ENCODE measurements around the gene FREY1.

The FREY1 gene

DNA sequence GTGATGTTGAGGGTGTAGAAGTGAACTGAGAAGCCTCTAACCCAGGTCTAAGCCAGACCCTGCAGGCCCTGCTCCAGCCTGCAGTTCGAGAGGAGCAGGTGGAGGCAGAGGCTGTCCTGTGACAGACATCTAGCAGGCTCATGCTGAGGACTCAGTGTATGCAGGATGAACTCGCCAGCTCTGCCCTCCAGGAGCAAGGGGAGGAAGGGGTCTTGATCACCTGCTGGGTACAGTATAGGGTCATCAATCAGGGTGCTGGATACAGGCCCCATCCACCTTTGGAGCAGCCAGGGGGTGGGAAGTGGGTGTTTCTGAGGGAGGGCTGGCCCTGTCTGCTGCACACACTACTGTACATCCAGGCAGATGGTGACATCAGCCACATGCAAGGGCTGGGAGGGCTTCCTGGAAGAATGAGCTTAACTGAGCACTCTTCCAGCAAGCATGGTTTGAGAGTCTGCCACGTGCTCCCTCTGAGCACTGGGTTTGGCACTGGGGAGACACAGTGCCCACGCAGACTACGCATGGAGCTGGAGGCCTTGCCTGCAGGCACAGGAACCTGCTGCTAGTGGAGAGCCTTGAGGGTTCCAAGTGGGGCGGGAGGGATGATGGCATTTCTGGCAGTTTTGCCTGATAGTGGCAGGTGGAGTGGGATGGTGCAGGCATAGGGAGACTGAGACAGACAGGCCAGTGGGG, 12.4 kb downstream of the FREY1 start:
- no peak for DNase-seq (ENCODE audit: low spot score)

DNA sequence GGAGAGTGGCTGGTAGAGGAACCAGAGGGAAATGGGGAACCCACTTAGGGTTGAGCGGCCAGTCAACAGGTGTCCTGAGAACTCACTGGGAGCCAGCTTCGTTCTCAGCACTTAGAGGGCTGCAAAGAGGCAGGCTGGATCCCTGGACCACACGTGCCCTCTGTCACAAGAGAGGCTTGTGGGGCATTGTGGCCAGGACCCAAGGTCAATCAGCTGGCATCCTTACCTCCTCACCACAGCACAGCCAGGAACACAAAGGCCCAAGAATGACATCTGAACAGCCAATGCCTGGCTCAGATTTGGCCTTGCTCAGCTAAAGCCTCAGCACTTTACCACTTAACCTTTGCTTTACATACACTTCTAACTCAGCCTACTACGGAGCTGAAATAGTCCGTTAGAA, 14.2 kb downstream of the FREY1 start:
- DNase-seq (ENCODE audit: low spot score): no peak

GRCh38 chr11:45890886-45891550, 16.1 kb downstream of the FREY1 start:
- DNase-seq (ENCODE audit: low spot score): no peak

GRCh38 chr11:45889966-45890365, 17.1 kb downstream of the FREY1 start:
- DNase-seq (ENCODE audit: low spot score): no peak

DNA sequence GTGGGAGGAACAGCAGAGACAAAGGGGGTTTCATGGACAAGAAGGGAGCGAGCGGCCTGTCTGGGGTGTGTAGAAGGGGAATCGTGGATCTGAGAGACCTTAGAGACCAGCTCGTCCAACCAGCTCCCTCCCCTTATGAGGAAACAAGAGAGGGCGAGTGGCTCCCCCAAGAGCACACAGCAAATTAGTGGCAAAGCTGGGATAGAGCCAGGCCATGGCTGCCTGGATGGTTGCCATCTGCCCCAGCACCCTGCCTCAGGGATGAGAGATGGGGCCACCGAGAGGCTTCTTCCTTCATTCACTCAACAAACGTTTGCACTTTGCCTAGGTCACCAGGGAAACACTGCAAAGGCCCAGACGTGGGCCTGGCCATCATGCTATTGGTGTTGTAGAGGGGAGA, 17.5 kb downstream of the FREY1 start:
- no peak for DNase-seq (ENCODE audit: low spot score)

DNA sequence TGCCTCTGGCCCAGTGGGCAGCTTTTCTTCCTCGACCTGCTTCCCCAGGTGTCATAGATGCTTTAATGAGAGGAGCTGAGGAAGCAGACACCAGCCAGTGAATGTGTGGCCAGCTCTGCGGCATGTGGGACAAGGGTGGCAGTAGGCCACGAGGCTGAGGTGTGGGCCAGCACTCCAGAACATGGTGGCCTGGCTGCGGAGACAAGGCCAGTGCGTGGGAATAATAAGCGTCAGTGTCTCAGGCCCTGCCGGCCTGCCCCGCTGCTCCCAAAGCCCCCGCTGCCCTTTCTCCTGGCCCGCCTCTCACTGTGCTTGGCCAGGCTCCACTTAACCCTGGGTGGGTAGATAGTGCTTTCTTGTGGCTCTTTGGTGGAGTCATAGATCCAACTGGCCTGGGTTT, 19.5 kb downstream of the FREY1 start:
- no peak for DNase-seq (ENCODE audit: low spot score)

GRCh38 chr11:45886816-45887520, 20.1 kb downstream of the FREY1 start:
- no peak for DNase-seq (ENCODE audit: low spot score)

DNA sequence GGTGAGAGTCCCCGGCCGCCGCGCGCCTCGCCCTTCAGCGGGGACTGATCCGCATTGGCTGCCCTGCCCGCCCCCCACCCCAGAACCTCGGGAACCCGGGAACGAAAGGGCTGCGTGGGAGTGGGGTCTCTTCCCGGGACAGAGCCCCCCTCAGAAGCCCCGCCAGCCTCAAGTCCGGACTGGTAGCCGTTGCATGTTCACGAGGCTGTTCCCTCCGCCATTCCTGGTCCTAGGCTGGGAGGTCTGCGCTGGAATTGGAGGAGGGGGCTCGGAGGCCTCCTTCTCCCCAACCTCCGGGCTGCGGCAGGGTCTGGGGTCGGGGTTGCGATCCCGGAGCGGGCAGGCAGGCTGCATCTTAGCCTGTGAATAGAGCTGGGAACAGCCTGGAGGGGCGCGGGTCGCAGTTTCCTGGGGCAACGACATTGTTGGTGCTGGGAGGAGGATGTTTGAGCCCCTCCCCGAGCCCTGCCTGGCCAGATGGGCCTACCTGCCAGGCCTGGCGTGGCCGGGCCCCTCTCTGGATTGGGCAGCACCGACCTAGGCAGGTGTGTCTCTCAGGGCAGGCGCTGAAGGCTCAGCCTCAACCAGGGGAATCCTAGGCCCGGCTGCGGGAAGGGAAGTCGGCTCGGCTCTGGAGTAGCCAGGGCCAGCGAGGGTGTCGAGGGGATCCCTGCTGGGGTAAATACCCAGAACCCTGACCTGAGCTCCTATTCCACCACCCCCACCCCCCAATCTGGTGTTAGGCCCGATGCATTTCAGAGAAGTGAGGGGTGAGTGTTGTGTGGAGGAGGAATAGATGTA, 20.9 kb downstream of the FREY1 start:
- no peak for DNase-seq (ENCODE audit: low spot score)

DNA sequence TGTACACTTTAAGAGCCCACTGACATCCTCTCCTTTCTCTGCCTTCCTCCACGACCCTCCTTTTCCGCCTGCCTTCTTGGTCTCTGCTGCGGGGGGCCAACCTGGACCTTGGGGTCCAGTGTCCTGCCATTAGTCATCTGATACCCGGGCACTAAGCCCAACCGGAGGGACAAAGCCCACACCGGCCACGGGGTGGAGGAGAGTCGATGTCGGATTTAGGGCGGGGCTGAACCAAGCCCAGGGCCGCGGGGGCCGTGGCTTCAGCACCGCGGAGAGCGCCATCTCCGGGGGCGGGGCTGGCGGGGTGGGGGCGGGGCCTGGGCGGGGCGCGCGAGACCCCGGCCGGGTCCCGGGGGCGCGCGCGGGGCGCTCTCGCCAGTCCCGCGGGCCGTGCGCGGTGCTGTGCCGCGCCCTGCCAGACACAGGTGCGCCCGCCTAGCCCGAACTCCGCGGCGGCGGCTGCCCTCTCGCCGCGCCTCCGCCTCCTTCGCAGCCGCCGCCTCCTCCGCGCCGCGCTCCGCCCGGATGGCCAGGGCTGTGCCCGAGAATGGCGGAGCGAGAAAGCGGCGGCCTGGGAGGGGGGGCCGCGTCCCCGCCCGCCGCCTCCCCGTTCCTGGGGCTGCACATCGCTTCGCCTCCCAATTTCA, 21.7 kb downstream of the FREY1 start, which contains the start of gene MAPK8IP1:
MAPK8IP1 (plus strand) TSS at position 378 of the 647 bp plus-strand sequence; CDS start at position 548, 170 bp downstream.
- DNase-seq (ENCODE audit: low spot score): peak; percentile 91

- no peak for DNase-seq (ENCODE audit: low spot score)
Observed at GRCh38 chr11:45884596-45885185, 22.4 kb downstream of the FREY1 start.

- DNase-seq (ENCODE audit: low spot score): no peak
Observed at GRCh38 chr11:45881708-45882368, 25.2 kb downstream of the FREY1 start.

- no peak for DNase-seq (ENCODE audit: low spot score)
Observed at GRCh38 chr11:45880772-45881570, 26.1 kb downstream of the FREY1 start.

DNA sequence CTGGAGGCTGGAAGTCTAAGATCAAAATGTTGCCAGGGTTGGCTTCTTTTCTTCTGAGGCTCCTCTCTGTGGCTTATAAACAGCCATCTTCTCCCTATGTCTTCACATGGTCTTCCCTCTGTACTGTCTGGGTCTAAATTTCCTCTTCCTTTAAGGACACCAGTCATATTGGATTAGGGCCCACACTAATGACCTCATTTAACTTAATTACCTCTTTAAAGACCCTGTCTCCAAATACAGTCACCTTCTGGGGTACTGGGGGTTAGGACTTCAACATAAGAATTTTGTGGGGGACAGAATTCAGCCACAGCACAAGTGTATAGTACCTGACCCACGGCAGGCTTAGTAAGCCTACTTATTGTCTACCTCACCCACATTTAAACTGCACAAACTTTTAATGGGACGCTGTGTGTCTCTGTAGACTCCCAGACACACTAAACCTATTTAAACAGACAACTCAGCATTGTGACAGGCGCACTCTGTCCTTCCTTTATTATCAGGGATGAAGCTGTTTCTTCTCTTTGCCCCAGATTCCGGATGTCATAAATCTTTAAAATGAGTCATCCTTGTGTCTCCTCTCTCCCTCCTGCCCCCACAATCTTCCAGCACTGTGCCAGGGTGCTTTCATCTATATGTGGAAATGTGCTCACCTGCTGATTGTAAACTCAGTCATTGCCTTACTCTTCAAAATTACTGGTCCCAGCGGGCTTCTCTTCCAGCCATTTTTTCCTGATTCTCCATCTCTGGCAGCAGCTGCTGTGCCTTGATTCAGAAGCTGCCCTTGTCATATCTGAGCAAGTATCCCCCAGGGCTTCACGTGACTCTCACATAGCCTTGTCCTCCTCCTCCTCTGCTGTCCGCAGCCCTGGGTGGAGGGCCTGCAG, 27.0 kb downstream of the FREY1 start:
- no peak for DNase-seq (ENCODE audit: low spot score)

GRCh38 chr11:45877845-45878244, 29.2 kb downstream of the FREY1 start:
- DNase-seq (ENCODE audit: low spot score): no peak

DNA sequence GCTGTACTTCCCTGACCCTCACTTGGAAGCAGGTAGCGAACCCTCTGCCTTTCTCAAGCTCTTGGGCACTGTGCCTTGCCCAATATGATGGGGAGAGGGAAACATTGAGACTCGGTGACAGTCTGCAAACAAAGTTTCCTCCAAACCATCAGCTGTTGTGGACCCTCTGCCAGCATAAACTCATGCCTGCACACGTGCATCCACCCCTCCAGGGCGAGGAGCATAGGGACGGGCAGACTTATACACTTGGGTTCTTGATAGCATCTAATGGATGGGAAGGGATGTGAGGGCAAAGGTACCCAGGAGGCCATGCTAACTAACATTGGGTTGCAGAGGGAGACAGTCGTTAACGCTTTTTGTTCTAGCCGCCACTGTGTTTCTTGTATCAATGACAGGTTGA, 29.9 kb downstream of the FREY1 start:
- DNase-seq (ENCODE audit: low spot score): no peak

DNA sequence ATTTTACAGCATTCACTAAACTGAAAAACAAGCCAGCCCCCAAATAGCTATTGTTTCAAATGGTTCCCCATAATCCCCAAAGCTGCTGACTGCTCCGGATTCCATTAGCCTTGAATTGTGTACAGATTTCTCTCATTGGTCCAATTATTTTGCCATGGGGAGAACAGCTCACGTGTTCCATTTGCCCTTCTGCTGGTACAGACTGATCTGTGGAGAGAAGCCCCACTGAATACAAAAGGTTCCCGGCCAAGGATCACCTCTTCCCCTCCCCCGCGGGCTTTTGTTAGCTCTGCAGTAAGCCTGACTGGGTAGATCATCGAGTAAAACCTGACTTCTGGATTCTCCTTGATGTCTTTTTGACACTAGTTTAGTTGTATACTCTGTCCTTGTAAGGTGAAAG, 30.7 kb downstream of the FREY1 start:
- DNase-seq (ENCODE audit: low spot score): no peak

GRCh38 chr11:45872651-45873356, 34.3 kb downstream of the FREY1 start:
- peak; percentile 88 for DNase-seq (ENCODE audit: low spot score)

- DNase-seq (ENCODE audit: low spot score): no peak
Observed at GRCh38 chr11:45871638-45872037, 35.4 kb downstream of the FREY1 start.
